Measurements from ENCODE around the gene HHIP.

DNA sequence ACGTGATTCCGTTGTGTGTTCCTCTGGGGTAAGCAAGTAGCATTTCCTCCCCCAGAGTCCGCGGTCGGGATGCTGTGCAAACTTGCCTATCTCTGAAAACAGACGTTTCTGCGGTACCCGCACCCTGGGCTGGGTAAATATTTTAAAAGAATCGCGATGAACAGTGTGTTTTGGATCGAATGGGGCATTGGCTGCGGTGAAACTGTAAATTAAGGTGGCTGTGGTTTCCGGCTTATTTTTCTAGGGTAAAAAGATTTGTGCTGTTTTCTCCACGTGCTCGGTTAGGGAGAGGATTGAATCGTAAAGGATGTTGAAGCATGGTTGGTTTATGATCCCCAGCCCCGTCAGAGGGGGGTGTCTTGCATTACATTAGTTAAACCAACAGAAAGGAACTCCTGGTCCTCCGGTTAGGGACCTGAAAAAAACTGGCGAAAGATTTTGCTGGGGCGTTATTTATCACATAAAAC is 1.2 kb downstream of the HHIP start:
- TF ChIP-seq, protein P1, sequence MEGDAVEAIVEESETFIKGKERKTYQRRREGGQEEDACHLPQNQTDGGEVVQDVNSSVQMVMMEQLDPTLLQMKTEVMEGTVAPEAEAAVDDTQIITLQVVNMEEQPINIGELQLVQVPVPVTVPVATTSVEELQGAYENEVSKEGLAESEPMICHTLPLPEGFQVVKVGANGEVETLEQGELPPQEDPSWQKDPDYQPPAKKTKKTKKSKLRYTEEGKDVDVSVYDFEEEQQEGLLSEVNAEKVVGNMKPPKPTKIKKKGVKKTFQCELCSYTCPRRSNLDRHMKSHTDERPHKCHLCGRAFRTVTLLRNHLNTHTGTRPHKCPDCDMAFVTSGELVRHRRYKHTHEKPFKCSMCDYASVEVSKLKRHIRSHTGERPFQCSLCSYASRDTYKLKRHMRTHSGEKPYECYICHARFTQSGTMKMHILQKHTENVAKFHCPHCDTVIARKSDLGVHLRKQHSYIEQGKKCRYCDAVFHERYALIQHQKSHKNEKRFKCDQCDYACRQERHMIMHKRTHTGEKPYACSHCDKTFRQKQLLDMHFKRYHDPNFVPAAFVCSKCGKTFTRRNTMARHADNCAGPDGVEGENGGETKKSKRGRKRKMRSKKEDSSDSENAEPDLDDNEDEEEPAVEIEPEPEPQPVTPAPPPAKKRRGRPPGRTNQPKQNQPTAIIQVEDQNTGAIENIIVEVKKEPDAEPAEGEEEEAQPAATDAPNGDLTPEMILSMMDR (IDR thresholded peaks at IDR 0.05) = no peak
- no peak for TF ChIP-seq EZH2 (IDR thresholded peaks at IDR 0.05; ENCODE audit: borderline replicate concordance, insufficient read depth, low read depth, low read length, poor library complexity, severe bottlenecking)

Data from B cell (primary cell).